Measurements from ENCODE around the gene AQP12A. TPM values are rescaled to one million over a fixed set of nuclear protein-coding genes. Genes with fewer than 3 reads are reported as not detected.
"Not testable (repeated sequence)": the region's sequence is repeated elsewhere in the genome, so short reads cannot be mapped to it uniquely, and the experiment has no call there.

AQP12A gene
- total RNA-seq, 1 donor from 2014 or later: not detected

- TF ChIP-seq CTCF (IDR thresholded peaks at IDR 0.05; ENCODE audit: partially characterized antibody, unreplicated experiment): no peak
- Mint-ChIP-seq H3K36me3 (ENCODE audit: unreplicated experiment) (no peaks in the 10 kb centered on the region), H3K4me1 (ENCODE audit: low read depth, unreplicated experiment) (no peaks in the 10 kb centered on the region), H3K9me3 (ENCODE audit: unreplicated experiment) (no peaks in the 10 kb centered on the region), H3K27ac (ENCODE audit: unreplicated experiment) (no peak overlapping the region), H3K4me3 (ENCODE audit: unreplicated experiment) (no peak overlapping the region), H3K27me3 (ENCODE audit: unreplicated experiment) (peaks cover 9% of the 10 kb centered on the region)
- DNase-seq: no peak
Observed at GRCh38 chr2:240672701-240673190, 18.9 kb upstream of the AQP12A start.

GRCh38 chr2:240674461-240675184 is 17.0 kb upstream of the AQP12A start:
- not testable (repeated sequence) for H3K4me3 Mint-ChIP-seq (ENCODE audit: unreplicated experiment); H3K27me3 Mint-ChIP-seq (ENCODE audit: unreplicated experiment); H3K9me3 Mint-ChIP-seq (ENCODE audit: unreplicated experiment); H3K36me3 Mint-ChIP-seq (ENCODE audit: unreplicated experiment); H3K27ac Mint-ChIP-seq (ENCODE audit: unreplicated experiment); DNase-seq; H3K4me1 Mint-ChIP-seq (ENCODE audit: low read depth, unreplicated experiment)

- DNase-seq; H3K27me3 Mint-ChIP-seq (ENCODE audit: unreplicated experiment); H3K36me3 Mint-ChIP-seq (ENCODE audit: unreplicated experiment); H3K27ac Mint-ChIP-seq (ENCODE audit: unreplicated experiment); H3K4me1 Mint-ChIP-seq (ENCODE audit: low read depth, unreplicated experiment); H3K4me3 Mint-ChIP-seq (ENCODE audit: unreplicated experiment); H3K9me3 Mint-ChIP-seq (ENCODE audit: unreplicated experiment): not testable (repeated sequence)
Observed at GRCh38 chr2:240675345-240675744, 16.3 kb upstream of the AQP12A start.

GRCh38 chr2:240678043-240678442 is 13.6 kb upstream of the AQP12A start:
- not testable (repeated sequence) for H3K36me3 Mint-ChIP-seq (ENCODE audit: unreplicated experiment); H3K9me3 Mint-ChIP-seq (ENCODE audit: unreplicated experiment); DNase-seq; H3K27ac Mint-ChIP-seq (ENCODE audit: unreplicated experiment); H3K27me3 Mint-ChIP-seq (ENCODE audit: unreplicated experiment); H3K4me3 Mint-ChIP-seq (ENCODE audit: unreplicated experiment); H3K4me1 Mint-ChIP-seq (ENCODE audit: low read depth, unreplicated experiment)

GRCh38 chr2:240678909-240679308 is 12.8 kb upstream of the AQP12A start:
- H3K27ac Mint-ChIP-seq (ENCODE audit: unreplicated experiment); H3K4me3 Mint-ChIP-seq (ENCODE audit: unreplicated experiment); H3K36me3 Mint-ChIP-seq (ENCODE audit: unreplicated experiment); H3K4me1 Mint-ChIP-seq (ENCODE audit: low read depth, unreplicated experiment); H3K27me3 Mint-ChIP-seq (ENCODE audit: unreplicated experiment); DNase-seq; H3K9me3 Mint-ChIP-seq (ENCODE audit: unreplicated experiment): not testable (repeated sequence)

- H3K27me3 Mint-ChIP-seq (ENCODE audit: unreplicated experiment); H3K27ac Mint-ChIP-seq (ENCODE audit: unreplicated experiment); H3K4me1 Mint-ChIP-seq (ENCODE audit: low read depth, unreplicated experiment); DNase-seq; H3K4me3 Mint-ChIP-seq (ENCODE audit: unreplicated experiment); H3K9me3 Mint-ChIP-seq (ENCODE audit: unreplicated experiment); H3K36me3 Mint-ChIP-seq (ENCODE audit: unreplicated experiment): not testable (repeated sequence)
Observed at GRCh38 chr2:240680185-240680584, 11.5 kb upstream of the AQP12A start.

GRCh38 chr2:240682431-240683224 is 9.0 kb upstream of the AQP12A start, which contains the start of gene AQP12B:
AQP12B (minus strand) TSS chr2:240682885; CDS start chr2:240682837, 48 bp downstream.
- H3K4me1 Mint-ChIP-seq (ENCODE audit: low read depth, unreplicated experiment); H3K27ac Mint-ChIP-seq (ENCODE audit: unreplicated experiment); H3K36me3 Mint-ChIP-seq (ENCODE audit: unreplicated experiment); H3K4me3 Mint-ChIP-seq (ENCODE audit: unreplicated experiment); H3K27me3 Mint-ChIP-seq (ENCODE audit: unreplicated experiment); DNase-seq; H3K9me3 Mint-ChIP-seq (ENCODE audit: unreplicated experiment): not testable (repeated sequence)

- not testable (repeated sequence) for H3K27ac Mint-ChIP-seq (ENCODE audit: unreplicated experiment); H3K4me3 Mint-ChIP-seq (ENCODE audit: unreplicated experiment)
Observed at GRCh38 chr2:240683329-240683979, 8.2 kb upstream of the AQP12A start.

GRCh38 chr2:240683980-240684728 is 7.5 kb upstream of the AQP12A start:
- not testable (repeated sequence) for H3K4me3 Mint-ChIP-seq (ENCODE audit: unreplicated experiment); H3K27ac Mint-ChIP-seq (ENCODE audit: unreplicated experiment); DNase-seq; H3K36me3 Mint-ChIP-seq (ENCODE audit: unreplicated experiment); H3K27me3 Mint-ChIP-seq (ENCODE audit: unreplicated experiment); H3K9me3 Mint-ChIP-seq (ENCODE audit: unreplicated experiment); H3K4me1 Mint-ChIP-seq (ENCODE audit: low read depth, unreplicated experiment)

More at GRCh38 chr2:240683329-240683979, 8.2 kb upstream of the AQP12A start:
- not testable (repeated sequence) for H3K4me1 Mint-ChIP-seq (ENCODE audit: low read depth, unreplicated experiment); DNase-seq; H3K9me3 Mint-ChIP-seq (ENCODE audit: unreplicated experiment); H3K27me3 Mint-ChIP-seq (ENCODE audit: unreplicated experiment); H3K36me3 Mint-ChIP-seq (ENCODE audit: unreplicated experiment)

Measured in glutamatergic neuron (in vitro differentiated cells).